GM12892 (cell line): Measurements from ENCODE around the gene FKBP11. TPM values are rescaled to one million over a fixed set of nuclear protein-coding genes. Genes with fewer than 3 reads are reported as not detected.
A peak's percentile ranks its signal among the peaks of the same experiment; 100 is the strongest.

Experiments
- DNase-seq: peaks from one replicate; pipeline ENCODE4 v3.0.0; 2011; ENCODE audit not compliant: insufficient read length
- FAIRE-seq: peaks from 2 replicates; lab custom pipeline; 2011; peaks lifted over from hg19 to GRCh38; lab: Jason Lieb, UNC
- POLR2A ChIP-seq: IDR thresholded peaks from 2 replicates; pipeline ENCODE4 v1.6.1; 2011; ENCODE audit warnings: low read depth, low read length, control low read depth
- POLR2AphosphoS5 ChIP-seq: IDR thresholded peaks from 2 replicates; pipeline ENCODE4 v1.6.1; 2011; ENCODE audit warnings: low read depth, low read length, control low read depth
- TAF1 ChIP-seq: IDR thresholded peaks from 2 replicates; pipeline ENCODE4 v1.6.1; 2011; ENCODE audit warnings: low read depth, mild to moderate bottlenecking, control low read depth, low read length, borderline replicate concordance
- polyA plus RNA-seq: library from polyadenylated mRNA; unstranded; fragments of >200 nt; gene quantifications from one replicate; pipeline ENCODE4 v1.2.1, GENCODE V29; 2012; ENCODE audit warnings: missing spikeins, inconsistent platforms; ENCODE audit not compliant: missing spikeins

FKBP11 gene
- 73.9 TPM for polyA plus RNA-seq

DNA sequence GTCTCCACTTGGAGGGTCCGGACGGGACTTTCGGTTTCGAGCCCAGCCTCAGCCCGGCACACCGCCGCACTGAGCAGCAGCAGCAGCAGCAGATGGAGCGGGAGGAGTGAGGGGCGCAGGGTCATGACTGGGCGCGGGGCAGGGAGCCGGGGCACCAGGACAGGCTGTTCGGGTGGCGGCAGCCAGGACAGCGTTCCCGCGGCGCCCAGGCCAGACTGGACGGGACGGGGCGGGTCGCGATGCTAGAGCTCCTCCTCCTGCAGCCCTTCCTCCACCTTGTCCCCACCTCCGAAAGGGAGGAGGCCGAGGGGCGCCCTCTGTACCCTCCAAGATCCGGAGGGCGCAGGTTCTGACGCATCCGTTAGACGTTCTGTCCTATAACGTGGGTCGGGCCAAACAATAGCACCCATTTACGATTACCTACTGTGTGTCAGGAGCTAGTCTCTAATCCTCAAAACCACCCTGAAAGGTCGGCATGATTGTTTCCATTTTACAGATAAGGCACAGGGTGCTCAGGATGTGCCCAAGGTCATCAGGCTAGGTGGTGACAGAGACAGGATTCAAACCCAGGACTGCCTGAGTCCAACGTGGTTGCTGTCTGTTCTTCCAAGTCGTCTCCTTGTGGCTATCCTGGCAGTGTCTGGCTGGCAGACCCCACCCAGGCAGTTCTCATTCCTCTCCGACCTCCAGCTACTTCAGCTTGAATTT lies at the start of gene FKBP11:
TSS of gene FKBP11 (minus strand) at position 189 of the 708 bp plus-strand sequence. CDS start at position 125, 64 bp downstream.
- DNase-seq (peak; percentile 72), FAIRE-seq (peak; percentile 92)
- peak; percentile 69 for TF ChIP-seq TAF1
- TF ChIP-seq POLR2A: peak; percentile 88
- TF ChIP-seq POLR2AphosphoS5: peak; percentile 88

DNA sequence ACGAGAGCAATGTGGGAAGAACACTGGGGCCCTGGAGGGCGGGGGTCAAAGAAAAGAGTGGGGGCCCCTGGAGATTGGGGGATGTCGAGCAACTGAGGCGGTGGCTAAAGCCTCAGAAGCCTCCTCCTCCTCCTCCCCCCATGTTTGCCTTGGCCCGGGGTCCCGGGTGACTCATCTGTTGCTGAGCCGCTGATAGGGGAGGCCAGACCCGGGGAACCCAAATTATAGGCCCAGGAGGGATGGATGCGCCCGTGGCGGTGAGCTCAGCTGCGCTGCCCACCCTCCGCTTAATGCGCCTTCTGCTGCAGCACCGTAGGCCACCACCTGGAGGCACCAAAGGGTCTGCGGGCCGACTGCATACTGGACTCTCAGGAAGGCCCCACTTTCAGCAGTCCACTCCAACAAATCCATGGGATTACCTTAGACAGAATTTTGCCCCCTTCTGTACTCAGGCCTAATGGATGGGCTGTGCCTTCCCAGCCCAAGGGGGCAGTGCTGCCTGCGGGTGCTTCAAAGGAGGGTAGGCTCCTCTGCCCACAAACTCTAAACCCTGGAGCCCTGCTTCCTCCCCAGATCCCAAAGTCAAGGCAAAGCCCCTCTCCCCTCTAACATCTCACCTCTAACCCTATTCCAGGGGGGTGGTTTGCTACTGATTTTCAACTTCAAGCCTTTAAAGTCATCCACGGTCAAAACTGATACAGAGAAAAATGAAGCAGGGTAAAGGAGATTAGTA lies 48.8 kb upstream of the FKBP11 start:
- FAIRE-seq (no peak), DNase-seq (no peak)
- TF ChIP-seq POLR2AphosphoS5 (no peak), POLR2A (no peak), TAF1 (no peak)

DNA sequence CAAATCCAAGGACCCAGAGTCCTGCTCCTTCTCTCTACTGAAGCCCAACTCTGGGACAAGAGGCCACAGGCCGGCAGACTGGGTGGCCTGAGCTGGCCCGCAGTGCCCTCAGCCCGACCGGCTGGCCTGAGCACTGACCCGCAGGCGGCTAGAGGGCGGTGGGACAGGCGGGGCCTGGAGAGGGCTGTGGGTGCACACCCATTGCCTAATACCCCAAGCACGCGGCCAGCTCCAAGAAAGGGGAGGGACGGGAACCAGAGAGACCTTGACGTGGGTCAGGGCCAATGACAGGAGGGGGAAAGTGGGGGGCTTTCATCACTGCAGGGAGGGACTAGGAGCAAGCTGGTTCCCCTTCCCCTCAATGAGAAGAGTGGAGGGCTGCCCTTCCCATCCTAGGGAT lies 48.2 kb upstream of the FKBP11 start:
- no peak for FAIRE-seq
- DNase-seq: no peak
- TF ChIP-seq POLR2AphosphoS5: no peak
- TF ChIP-seq TAF1: no peak
- TF ChIP-seq POLR2A: no peak

DNA sequence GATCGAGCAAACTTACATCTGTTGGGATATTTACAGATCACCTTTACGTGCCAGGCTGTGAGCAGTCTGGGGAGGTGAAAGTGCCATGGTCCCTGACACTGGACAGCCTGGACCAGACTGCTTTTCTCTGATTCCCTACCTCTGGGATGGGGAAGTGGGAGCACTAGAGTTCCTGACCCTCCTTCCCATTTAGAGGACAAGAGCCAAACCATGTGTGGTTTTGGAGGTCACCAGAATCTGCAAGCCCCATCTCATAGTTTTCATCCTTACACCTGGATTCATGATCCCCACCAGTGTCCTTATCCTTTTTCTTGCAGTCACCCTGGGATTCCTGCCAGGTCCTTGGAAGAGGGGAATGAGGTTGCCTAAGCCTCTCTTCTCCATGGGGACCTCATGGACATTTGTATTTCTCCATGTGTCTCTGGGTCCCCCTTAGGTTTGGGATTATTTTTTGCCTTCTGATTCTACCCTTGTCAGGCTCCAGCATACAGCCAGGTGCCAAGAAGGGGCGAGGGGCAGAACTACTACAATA lies 47.7 kb upstream of the FKBP11 start:
- DNase-seq: no peak
- FAIRE-seq: no peak
- TF ChIP-seq POLR2A: no peak
- no peak for TF ChIP-seq POLR2AphosphoS5
- TF ChIP-seq TAF1: no peak

DNA sequence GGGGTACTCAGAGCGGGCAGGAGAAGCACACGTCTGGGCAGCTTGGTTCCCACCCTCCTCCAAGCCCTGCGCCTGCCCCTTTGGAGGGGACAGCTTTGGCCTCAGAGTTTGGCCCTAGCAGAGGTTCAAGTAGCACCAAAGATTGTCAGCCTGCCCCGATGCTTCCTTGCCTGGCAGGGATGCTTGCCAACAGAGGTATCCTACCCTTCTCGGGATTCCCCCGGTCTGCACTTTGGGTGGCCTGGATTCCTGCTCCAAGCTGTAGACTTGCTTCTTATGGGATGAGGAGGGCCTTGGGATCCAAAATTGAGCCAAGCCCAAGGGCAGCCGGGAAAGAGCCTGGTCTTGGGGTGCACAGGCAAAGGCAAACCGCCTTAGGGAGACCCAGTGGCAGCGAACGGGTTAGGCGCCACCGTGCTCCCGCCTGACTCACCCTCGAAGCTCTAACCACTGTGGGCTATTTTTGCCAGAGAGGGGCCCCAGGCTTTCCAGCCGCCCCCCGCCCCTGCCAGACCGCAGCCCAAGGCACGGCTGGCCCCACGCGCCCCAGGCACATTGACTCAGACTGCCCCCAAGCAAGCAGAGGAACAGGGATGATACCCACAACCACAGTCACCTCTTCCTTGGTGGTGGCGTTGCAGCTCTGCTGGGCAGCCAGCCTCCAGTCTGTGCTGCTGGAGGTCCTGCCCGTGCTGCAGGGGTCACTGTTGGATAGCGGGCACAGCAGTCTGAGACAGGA lies 47.1 kb upstream of the FKBP11 start:
- TF ChIP-seq TAF1: no peak
- no peak for TF ChIP-seq POLR2A
- TF ChIP-seq POLR2AphosphoS5: no peak
- DNase-seq (no peak), FAIRE-seq (no peak)

DNA sequence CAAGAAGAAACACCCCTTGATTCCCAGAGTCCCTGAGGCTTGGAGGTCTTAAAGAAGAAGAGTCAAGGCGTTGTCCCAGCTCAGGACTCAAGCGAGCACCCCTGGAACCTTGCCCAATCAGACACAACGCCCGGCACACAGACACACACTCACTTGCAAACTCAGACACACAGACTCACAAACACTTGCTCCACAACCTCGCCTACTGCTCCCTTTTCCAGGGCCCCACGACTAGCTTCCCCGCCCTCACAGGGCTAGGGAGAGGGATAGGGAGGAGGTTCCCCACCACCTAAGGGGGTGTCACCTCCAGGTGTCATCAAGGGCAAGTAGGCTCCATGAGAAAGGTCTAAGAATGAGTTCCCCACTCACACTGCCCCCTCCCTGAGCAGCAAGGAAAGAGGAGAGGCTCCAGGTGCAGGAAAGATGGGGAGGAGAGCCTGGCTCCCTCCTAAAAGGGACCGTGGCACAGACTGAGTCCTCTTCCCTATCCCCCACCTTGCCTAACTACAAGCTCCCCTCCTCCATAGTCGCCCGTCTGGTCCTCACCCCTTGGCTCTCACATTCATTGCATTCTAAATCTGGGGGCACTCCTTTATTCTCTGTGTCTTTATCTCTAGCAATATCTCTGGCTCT lies 45.5 kb upstream of the FKBP11 start:
- peak; percentile 17 for FAIRE-seq
- DNase-seq: no peak
- no peak for TF ChIP-seq TAF1
- TF ChIP-seq POLR2AphosphoS5: no peak
- no peak for TF ChIP-seq POLR2A

DNA sequence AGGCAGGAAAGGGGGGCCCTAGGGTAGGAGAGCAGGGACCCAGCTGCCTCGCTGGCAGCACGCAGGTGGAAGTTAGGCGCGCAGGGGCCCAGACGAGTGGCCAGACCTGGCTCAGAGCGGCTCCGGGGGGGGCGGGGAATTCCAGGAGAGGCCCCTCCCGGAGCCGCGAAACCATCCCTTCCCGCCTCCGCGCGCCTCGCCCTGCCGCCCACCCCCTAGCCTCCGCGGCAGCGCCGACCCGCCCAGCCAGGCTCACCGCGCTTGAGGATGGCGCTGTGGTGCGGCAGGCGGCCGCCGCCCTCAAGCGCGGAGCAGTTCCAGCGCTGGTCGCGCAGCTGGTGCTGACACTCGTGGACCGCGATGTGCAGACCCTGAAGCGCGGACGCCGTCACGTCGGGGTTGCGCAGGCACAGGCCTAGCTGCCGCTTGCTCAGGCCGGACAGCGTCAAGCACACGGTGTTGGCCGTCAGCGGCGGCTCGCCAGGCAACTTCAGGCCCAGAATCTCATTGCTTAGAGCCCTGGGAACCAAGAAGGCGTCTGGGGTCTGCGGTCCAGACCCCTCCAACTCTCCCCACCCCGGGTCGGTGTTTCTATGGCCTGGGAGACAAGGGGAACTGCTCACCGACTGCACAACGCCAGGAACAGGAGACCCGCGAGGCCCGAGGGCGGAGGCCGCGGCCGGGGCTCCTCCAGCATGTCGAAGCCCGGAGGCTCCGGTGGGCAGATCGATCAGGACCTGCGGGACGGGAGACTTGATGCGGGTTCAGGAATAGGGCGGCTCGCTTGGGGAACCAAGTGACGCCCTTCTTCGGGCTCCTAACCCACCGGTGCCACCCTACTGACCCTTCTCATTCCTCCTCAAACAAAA lies 44.8 kb upstream of the FKBP11 start:
- FAIRE-seq (peak; percentile 85), DNase-seq (no peak)
- TF ChIP-seq POLR2A: no peak
- no peak for TF ChIP-seq TAF1
- no peak for TF ChIP-seq POLR2AphosphoS5

DNA sequence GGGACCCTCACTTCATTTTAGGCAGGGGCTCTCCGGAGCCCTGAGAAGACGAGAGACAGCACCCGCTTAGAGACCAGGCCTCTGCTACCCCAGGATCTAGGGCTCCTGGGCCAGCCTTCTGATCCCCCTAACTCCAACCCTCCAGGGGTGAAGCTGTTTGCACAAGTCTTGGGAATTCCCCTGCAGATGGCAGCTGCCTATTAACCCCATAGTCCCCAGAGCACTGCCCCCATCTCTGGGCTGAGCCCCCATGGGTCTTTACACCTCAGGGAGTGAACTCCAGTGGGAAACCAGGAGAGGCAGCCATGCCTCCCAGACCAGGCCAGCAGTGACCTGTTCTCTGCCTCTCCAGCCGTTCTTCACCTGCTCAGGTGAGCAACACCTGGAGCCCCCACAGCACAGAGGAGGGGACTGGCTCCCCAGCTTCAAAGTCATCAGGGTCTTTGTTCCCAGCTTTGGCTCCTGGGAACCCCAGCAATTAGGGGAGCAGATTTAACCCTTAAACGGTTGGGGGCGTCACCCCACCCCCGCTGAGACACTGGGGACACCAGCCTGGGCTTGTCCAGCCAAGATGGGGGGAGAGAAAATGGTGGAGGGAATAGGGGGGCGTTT lies 44.0 kb upstream of the FKBP11 start:
- TF ChIP-seq TAF1 (no peak), POLR2AphosphoS5 (no peak), POLR2A (no peak)
- no peak for FAIRE-seq
- no peak for DNase-seq

DNA sequence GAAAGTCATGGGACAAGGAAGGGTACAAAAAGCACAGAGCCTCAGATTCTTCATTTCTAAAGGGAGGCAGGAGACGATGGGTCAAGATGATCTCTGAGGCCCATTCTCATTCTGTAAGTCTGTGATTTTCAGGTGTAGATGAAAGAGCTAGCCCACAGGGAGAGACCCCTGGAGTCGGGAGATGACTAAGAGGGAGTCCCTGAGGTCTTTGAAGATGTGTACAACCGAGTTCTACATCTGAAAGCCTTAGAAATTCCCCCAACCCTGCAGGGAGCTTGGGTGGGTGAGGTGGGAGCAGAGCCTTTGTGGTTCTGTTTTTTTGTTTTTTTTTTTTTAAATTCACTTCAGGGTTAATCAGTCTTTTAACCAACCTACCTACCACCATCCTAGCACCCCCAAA lies 43.2 kb upstream of the FKBP11 start:
- TF ChIP-seq POLR2AphosphoS5: no peak
- TF ChIP-seq TAF1: no peak
- no peak for TF ChIP-seq POLR2A
- no peak for DNase-seq
- no peak for FAIRE-seq

DNA sequence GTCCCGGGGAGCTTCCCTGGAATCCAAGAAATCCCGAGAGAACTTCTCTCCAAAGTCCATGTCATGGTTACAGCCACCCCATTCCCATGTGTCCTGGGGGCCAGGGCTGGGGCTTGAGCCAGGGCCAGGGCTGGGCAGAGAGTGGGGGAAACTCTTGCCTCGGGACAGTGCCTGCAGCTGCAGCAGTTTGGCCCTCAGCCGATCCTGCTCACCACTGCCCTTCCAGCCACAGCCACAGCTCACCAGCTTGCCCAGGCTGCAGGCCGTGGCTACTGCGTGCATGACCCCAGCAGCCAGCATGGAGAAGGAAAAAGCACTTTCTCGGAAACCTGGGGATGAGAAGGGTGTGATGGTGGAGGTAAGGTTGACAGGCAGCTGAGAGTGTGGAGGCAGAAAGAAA lies 42.7 kb upstream of the FKBP11 start:
- no peak for TF ChIP-seq TAF1
- no peak for TF ChIP-seq POLR2A
- no peak for TF ChIP-seq POLR2AphosphoS5
- DNase-seq: no peak
- FAIRE-seq: no peak
